Measurements from ENCODE around the gene WNT7A.
A peak's percentile ranks its signal among the peaks of the same experiment; 100 is the strongest.
"Not testable (repeated sequence)": the region's sequence is repeated elsewhere in the genome, so short reads cannot be mapped to it uniquely, and the experiment has no call there.

Gene WNT7A

DNA sequence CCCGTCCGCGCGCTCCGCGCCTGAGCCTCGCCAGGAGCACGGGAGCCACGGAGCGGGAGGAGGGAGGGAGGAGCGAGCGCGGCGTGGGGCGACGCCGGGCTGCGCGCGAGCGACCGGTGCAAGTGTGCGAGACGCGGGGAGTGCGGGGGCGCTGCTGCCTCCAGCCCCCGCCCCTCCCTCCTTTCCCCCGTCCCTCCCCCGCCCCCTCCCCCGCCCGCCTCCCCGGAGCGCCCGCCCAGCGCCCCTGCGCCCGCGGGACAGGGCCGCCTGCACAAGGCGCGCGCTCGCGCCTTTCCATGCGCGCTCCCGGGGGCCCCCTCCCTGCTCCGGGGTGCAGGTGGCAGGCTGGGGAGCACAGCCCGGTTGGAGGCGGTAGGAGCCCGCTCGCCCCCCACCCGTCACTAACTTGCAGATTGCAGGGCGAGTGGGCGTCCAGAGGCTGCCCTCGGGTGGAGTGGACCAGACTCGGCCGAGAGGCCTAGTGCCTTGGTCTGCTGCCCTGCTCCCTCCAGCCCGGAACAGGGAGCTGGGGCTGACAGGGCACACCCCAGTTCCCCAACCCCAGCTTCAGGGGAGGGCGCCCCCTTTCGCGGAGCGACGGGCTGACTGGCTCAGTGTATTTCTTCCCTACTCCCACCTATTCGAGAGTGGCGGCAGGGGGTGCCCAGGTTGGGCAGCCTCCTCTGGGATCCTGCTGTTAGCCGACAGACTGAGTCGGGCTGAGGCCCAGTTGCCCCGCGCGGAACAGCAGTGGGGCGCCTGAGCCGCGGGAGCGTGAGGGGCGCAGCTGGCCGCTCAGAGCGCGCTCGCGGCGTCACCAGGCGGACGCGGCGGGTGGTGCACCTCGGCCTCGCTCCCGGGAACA, at the start of gene WNT7A:
TSS of gene WNT7A (minus strand) at position 126 of the 865 bp plus-strand sequence. CDS start 255 bp downstream, outside the sequence.
- peak; percentile 31 to 46 for DNase-seq (ENCODE audit: low read depth in 2 of 2)

DNA sequence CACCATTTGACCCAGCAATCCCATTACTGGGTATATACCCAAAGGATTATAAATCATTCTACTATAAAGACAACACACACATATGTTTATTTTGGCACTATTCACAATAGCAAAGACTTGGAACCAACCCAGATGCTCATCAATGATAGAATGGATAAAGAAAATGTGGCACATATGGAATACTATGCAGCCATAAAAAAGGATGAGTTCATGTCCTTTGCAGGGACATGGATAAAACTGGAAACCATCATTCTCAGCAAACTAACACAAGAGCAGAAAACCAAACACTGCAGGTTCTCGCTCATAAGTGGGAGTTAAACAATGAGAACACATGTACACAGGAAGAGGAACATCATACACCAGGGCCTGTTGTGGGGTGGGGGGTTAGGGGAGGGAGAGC, 48.9 kb upstream of the WNT7A start:
- not testable (repeated sequence) for DNase-seq (ENCODE audit: low read depth in 2 of 2)

DNA sequence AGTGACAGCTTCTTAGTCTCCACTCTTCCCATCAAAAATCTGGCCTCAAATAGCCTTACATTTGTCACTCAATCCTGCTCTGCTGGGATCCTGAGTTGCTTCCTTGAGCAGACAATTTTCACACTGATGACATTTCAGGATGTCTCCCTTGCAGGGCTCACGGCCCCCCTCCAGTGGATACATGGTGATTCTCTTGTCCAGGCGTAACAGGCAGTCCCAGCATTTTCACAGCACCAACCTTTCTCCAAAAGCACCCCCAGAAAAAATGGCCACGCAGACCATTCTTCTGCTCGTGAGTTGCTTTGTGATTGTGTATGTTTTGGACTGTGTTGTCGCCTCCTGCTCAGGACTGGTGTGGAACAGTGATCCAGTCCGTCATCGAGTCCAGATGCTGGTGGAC, 47.4 kb upstream of the WNT7A start:
- no peak for DNase-seq (ENCODE audit: low read depth in 2 of 2)

DNA sequence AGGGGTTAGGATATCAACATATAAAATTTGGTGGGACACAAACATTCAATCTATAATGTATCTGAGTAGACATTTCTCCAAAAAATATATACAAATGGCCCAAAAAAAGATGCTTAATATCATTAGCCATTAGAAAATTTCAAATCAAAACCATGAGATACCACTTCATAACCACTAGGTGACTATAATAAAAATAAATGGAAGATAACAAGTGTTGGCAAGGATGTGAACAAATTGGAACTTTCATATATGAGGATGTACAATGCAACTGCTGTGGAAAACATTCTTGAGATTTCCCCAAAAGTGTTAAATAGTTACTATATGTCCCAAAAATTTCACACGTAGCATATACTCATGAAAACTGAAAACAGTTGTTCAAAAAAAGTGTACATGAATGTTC, 36.5 kb upstream of the WNT7A start:
- no peak for DNase-seq (ENCODE audit: low read depth in 2 of 2)

DNA sequence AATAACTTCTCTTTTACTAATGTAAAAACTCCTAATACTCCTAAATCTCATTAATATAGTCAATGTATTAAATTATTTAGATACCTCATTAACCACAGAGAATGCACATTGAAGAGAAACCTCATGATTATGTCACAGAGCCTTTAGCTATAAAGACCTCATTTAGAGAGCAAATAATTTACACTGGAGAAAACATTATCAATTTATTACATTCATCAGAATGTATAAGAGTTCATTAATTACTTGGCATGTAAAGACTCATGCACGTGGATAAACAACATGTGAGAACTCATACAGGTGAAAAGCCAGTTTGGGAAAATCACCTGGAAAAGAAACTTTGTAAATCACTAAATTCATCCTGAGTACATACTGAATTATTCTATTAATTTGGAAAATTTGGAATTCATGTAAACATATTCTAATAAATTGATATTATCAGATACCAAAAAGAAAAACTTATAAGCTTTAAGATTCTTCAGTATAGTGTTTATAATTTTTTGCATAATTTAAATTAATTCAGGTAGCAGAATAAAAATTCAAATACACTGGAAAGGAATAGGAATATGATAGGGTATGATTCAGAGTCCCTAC, 22.9 kb upstream of the WNT7A start:
- no peak for DNase-seq (ENCODE audit: low read depth in 2 of 2)

DNA sequence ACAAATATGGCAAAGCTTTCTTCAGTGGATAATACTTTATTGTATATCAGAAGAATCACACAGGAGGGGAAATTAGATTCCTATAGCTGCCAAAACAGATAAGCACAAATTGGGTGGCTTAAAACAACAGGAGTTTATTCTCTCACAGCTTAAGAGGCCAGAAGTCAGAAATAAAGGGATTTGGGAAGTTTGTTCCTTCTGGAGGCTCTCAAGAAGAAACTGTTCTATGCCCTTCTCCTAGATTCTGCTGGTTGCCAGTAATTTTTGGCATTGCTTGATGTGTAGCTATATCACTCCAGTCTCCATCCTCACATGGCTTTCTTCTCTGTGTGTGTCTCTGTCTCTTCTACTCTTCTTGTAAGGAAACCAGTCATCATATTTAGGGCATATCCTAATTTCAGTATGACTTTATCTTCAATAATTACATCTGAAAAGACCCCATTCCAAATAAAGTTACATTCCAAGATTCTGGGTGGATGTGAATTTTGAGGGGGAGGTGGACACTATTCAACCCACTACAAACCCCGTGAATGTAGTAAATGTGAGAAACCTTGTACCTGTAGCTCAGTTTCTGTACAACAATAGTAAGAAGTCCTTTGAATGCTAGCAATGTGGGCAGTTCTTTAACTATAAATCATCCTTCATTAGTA, 22.2 kb upstream of the WNT7A start:
- no peak for DNase-seq (ENCODE audit: low read depth in 2 of 2)

DNA sequence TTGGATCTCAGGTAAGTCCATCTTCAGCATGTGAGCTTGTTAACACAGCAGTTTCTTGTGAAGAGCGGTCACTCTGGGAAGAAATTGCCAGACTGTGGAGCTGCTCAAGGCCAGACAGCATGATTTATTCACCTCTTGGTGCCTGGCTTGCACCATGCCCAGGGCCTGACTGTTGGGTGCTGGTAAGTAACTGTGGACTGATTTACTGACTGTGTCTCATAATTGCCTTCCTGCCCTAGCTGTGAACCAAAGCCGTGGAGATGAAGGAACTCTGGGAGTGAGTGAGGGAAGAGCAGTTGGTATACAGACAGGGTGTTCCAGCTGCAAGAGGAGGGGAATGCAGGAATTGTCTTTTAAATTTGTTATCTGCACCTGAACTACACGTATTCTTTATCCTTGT, 18.5 kb upstream of the WNT7A start:
- DNase-seq (ENCODE audit: low read depth in 2 of 2): no peak

DNA sequence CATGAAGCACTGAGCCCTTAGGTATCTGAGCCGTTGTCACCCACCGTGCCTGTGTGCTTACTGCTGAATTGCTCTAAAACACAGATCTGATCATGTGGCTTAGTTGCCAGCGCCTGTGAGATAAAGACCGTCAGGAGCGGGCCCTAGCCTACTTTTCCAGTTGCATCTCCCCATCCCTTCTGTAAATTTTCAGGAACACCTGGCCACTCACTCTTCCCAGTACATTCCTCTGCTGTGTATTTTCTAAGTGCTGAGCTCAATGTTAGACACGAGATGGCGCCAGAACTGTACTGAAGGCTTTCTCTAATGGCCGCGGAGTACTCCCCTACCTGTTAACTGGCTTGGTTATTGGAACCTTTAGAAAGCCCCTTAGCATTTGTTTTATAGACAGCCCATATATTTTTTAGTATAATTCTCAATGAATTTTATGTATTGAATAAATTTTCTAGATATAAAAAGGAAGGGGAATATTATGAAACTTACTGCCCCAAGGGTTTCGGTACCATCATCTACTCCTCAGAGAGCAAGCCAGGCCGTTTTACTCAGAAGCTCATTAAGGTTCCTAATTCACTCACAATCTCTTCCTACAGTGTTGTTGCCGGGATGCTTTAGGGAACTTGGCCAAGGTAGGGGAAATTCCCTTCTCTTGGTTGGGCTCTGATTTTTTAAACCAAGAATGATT, 16.7 kb upstream of the WNT7A start:
- DNase-seq (ENCODE audit: low read depth in 2 of 2): peak in 1 of 2 donors; percentile 19

DNA sequence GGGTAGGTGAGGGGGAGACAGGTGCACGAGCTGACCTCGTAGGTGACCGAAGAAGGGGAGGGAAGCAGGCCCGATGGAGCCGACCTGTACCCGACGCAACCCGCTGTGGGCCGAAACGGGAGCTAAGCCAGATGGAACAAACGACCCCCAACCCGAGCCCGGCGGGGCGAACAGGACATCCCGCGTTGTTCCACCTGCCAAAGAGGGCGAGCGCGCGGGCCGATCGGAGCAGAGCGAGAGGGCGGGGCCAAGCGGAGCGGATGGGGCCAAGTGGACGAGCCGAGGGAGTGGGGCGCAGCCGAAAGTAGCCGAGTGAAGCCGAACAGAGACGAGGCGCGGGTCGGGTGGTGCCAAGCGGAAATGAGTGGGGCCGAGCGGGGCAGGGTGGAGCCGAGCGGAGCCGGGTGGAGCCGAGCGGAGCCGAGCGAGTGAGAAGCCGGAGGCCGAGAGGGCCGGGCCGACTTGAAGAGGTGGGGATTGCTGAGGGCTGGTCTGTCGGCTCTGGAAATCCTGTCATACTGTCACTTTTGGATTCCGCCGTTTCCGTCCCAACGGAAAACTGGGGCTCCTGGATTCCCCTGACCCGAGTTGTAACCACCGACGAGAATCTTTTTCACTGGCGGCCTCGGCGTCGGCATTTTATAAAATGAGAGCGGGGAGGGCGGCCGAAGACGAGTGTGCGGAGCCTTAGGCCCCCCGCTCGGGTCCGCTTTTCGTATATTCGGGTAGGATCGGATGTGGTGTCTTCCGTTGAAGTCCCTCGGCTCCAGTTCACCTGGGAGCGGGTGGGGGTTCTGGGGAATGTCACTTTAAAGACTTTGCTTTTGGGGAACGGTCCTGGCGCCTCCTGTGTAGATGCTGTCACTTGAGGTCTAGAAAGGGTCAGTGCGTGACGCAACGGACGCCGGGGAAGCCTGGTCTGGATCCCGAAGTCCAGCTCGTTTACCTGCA, 15.6 kb upstream of the WNT7A start:
- peak; percentile 87 to 95 for DNase-seq (ENCODE audit: low read depth in 2 of 2)

DNA sequence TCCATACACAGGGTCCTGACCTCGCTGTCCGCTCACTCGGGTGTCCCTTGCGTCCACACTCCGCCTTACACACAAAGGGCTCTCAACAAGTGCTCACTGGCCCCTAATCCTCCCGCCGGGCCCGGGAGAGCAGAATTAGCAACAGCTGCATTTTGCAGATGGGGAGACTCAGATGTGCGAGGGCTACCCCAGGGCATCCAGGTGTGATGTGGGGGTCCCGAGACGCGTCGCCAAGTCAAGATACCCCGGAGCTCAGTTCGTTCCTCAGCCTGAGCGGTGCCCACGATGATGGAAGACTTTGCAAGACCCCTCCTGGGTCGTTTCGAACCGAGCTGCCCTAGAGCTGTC, 14.9 kb upstream of the WNT7A start:
- no peak for DNase-seq (ENCODE audit: low read depth in 2 of 2)

DNA sequence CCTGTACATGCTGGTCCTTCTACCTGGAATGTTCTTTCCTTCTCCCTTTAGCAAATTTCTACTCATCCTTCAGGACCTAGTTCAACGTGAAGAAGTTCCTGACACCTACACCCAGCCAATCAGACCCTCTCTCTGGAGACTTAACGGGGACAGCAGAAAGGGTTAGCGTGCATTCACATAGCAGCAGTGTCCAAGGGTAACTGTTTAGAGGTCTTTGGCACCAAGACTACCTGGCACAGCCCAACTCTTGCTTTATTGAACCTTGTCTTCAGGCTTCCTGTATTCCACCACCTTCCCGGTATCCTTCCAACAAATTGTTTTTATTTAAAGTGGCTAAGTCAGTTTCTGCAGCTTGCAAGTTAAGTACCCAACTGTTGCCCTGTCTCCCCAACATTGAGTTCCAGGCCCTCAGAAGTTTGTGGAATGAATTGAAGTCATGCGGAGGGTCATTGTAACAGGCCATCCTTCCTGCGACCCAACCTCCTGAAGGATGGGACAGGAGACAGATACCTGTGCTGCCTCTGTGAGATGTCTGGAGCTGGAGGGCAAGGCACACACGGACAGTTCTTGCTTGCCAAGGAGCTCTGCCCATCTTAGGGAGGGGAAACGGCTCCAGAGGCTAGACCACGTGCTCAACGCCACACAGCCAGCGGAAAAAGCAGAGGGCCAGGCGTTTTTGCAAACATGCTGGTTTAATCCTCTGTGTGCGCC, 14.4 kb upstream of the WNT7A start:
- no peak for DNase-seq (ENCODE audit: low read depth in 2 of 2)

DNA sequence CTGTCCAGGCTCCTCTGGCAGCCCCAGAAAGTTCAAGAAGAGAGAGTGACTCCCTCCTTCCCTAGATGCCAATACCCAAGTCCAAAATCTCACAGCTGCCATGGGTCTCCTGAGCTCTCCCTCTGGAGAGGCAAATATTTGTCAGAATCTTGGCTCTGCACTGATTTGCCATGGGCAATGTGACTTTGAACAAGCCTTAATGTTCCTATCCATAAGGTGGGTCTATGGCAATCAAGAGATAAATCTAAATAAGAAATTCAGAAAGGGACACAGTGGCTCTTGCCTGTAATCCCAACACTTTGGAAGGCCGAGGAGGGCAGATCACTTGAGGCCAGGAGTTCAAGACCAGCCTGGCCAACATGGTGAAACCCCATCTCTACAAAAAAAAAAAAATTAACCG, 12.4 kb upstream of the WNT7A start:
- DNase-seq (ENCODE audit: low read depth in 2 of 2): no peak

DNA sequence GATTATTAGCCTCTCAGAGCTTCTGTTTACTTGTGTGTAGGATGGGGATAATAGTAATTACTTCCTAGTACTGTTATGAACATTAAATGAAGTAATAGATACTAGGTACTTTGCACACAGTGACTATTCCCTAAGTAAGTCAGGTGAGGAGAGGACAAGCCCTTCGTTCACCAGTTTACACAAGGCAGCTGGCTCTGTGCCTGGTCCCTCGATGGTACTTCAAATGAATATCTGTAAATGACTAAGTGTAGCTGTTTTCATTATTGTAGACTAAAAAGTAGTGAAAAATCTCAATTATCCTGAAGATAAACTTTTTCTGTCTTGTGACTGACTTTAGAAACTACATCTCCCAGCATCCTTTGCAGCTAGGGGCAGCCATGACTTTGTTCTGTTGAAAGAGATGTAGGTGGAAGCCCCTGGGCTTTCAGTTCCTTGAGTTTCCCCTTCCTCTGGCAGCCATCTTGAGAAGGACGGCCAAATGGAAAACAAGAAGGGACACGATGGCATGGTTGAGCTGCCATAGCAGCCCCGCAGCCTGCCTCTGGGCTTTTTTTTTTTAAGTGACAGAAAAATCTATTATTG, 11.7 kb upstream of the WNT7A start:
- no peak for DNase-seq (ENCODE audit: low read depth in 2 of 2)

DNA sequence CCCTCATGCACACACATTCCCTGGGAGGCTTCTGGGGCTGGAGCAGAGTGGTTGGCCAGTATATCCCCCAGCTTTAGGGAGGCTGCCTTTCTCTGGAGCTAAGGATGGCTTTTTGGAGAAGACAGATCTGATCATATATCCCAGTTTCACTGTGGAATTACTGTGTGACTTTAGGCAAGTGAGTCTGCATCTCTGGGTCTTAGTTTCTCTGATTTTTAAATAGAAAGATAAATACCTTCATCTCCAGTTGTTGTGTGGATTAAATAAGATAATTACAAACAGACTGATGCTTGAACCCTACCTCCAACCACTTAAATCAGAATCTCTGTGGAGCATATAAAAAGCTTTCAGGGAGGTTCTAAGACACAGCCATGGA, 11.1 kb upstream of the WNT7A start:
- no peak for DNase-seq (ENCODE audit: low read depth in 2 of 2)

DNA sequence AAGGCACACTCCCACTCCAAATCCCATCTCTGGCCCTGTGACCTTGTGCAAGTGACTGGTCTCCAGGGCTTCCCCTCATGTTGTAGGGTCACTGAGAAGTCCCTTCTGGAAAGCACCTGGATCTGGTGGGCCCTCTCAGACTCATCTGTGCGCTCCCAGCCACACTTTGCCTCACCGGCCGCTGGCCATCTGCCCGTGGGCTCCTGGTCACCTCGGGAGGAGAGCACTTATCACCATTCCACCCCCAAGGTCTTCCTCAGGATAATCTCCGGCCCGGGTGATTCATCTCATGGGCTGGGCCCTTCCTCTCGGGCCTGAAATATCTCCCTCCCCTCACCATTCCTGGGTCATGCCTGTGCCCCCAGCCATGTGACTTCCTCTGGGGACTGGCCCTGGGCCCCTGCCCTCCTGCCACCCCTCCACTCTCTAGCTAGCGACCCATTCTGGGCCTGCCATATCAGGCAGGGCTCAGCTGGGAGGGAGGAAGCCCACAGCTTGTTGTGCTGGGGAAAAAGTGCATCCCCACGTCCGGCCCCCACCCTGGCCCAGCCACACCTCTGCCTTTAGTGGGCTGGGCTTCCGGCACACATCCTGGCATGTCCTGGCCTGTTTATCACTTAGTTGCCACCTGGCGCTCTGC, 10.6 kb upstream of the WNT7A start:
- DNase-seq (ENCODE audit: low read depth in 2 of 2): peak in 1 of 2 donors; percentile 14

DNA sequence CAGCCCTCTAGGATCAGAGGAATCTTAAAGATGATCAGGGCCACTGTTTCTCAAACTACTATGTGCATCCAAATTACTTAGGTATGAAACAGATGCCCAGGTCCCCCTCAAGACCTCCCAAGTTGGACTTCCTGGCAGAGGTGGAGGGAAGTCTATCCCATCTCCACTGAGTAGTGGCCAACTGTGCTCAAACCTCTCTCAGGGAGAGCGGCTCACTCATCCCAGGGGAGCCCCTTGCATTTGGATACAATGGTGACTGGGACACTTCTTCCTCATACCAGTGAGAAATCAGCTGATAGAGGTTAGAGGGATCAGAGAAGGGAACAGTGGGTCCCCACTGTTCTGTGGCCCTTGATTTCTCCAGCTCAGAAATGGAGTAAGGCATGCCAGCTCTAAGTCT, 8.7 kb upstream of the WNT7A start:
- DNase-seq (ENCODE audit: low read depth in 2 of 2): no peak

DNA sequence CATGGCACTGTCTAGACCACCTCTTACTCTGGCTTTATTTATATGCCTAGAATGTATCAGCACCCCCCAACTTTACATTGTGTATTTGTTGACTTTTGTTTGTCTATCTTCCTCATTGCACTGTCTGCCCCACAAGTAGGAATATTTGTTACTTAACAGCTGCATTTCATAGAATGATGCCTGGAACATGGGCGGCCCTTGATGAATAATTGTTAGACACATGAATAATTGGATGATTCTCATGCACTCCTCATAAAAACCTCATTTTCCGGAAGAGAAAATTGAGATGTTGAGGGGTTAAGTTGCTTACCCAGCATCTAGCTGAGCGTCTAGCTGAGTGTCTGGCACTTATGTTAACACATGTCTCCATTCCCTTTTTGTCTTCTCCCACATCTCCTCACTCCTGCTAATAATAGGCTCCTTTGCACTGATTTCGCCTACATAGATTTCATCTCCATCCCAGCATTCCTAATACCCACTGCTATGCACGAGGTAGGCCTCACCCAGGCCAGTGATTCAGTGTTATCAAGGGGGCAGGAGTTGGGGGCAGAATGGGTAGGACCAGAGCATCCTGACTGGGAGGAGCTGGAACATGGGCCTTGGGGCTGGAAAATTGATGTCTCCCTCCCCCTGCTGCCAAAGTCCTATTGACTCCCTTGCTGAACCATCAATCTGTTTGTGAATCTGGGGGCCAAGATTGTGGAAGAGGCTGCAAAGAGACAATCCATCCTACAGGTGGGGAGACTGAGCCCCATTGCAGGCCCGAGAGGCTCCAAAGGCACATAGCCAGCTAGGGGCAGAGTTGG, 7.8 kb upstream of the WNT7A start:
- DNase-seq (ENCODE audit: low read depth in 2 of 2): no peak

DNA sequence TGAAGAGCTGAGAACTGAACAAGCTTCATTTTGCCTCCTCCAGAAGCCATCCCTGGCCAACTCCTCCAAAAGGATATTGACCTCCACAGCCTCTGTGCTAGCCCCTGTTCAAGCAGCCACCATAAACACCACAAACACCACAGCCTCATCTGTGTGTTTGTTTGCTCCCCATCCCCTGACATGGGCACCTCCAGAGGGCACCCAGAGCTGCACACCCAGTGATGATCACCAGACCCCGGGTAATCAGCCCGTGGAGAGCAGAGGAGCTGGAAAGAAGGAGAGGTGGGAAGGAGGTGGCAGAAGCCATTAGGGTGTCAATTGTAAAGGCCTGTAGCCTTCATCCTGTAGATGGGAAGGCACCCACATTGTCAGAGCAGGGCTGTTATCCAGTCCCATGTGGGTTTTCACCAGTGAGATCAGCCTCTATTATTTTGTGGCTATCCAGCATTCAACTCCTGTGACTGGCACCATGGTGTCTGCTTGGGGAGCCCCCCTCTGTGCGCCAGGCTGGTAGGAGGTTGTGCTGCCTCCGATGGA, 6.8 kb upstream of the WNT7A start:
- DNase-seq (ENCODE audit: low read depth in 2 of 2): no peak

DNA sequence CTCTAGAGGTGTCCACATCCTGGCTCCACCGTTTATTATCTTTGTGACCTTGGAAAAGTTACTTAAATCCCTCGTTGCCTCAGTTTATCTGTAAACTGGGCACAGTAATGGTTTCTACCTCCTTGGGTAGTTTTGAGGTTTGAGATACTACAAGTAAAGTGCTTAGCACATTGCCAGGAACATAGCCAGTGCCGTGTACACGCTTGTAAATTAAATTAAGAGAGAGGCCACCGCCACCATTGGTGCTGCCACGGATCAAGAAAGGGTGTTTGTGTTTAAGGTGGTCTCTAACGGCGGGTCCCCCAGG, 5.8 kb upstream of the WNT7A start:
- DNase-seq (ENCODE audit: low read depth in 2 of 2): no peak
